ENCODE measurements around the gene B3GNT7.
A peak's percentile ranks its signal among the peaks of the same experiment; 100 is the strongest.
"Not testable (repeated sequence)": the region's sequence is repeated elsewhere in the genome, so short reads cannot be mapped to it uniquely, and the experiment has no call there.

Gene B3GNT7

GRCh38 chr2:231386446-231386845, 9.1 kb upstream of the B3GNT7 start:
- peak; percentile 68 for DNase-seq

GRCh38 chr2:231387904-231388724, 7.4 kb upstream of the B3GNT7 start:
- DNase-seq: peak; percentile 43

- DNase-seq: no peak
Observed at GRCh38 chr2:231388725-231389346, 6.7 kb upstream of the B3GNT7 start.

- DNase-seq: no peak
Observed at GRCh38 chr2:231390667-231391066, 4.8 kb upstream of the B3GNT7 start.

DNA sequence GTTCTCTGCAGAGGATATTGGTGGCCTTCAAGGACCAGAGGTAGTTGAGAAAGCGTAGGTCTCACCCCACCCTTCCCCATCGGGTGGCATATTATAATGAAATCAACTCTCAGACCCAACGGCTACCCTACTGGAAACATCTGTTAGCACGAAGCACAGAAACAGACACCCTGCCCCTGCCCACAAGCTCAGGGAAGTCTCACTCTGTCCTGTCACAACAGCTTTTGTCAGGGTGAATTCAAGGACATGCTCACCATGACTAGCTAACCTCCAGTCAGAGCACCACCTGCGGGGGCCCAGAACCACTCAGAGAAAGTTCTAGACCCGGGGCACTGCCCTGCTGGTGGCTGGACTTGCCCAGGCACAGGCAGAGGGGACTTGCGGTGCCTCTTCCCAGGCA, 3.5 kb upstream of the B3GNT7 start:
- DNase-seq: no peak

DNA sequence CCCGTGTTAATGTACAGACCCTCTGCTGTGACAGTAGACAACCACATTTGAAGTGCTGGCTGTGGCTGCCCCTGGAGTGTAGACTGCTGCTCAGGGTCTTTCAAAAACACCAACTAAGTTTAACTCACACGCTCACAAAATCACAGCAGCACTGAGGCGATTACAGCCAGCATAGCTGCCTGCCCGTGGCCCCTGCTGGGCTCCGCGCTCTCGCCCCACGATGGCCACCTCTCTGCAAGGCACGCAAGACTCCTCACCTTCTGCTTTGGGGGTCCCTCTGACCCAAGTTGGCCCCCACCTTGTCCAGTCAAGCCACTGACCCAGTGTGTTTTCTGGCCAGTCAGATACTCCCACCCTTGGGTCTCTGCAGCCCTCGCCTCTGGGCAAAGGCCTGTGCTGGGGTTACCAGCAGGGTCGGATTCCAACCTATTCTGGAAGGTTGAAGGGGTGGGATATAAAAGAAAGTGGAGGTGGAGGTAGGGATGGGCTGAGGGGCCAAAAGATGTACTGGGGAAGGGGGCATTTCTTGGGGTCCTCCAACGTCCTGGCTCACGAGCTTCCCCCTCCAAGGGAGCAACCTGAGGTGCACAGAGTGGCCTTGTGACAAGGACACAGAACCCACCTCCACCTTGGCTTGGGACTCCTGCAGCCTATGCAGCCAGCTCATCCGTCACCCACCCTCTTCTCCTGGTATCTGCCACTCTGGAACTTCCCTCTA, 2.9 kb upstream of the B3GNT7 start:
- DNase-seq: no peak

- DNase-seq: no peak
Observed at GRCh38 chr2:231393149-231394131, 2.1 kb upstream of the B3GNT7 start.

GRCh38 chr2:231394211-231395141, 1.0 kb upstream of the B3GNT7 start:
- no peak for DNase-seq

DNA sequence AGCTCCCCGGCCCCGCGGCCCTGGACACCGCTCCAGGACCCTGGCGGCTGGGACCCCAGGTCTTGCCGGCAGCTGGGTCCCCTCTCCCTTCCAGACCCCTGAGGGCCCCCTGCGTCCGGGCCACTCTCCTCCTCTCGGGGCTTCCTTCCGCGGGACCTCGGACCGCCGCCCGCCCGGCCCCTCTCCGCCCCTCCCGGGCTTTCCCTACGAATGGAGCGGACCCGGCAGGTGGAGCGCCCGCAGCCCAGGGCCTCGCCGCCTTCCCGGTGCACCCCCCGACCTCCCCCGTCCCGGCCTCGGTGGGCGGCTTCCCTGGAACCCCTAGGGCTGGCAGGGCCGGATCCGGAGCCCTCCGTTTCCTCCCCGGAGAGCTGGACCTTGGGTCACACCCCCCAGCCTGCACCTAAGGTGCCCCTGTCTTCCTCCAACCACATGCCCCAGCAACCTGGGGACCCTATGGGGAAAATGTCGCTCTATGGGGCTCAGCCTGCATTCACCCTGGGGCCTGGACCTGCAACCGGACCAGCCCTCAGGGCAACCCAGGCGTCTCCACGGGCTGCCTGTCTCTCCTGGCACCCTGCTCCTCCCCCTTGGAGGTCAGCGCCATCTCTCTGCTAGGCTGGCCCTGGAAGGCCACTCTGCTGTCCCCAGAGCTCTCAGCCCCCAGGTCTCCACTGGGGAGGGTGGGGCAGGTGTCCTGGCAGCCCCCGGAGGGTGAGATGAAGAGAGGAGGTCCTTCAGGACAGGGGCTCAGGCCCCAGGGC, 730 bp downstream of the B3GNT7 start:
- no peak for DNase-seq

- no peak for DNase-seq
Observed at GRCh38 chr2:231397011-231397927, 1.8 kb downstream of the B3GNT7 start.

GRCh38 chr2:231397928-231398294, 2.4 kb downstream of the B3GNT7 start:
- DNase-seq: no peak

DNA sequence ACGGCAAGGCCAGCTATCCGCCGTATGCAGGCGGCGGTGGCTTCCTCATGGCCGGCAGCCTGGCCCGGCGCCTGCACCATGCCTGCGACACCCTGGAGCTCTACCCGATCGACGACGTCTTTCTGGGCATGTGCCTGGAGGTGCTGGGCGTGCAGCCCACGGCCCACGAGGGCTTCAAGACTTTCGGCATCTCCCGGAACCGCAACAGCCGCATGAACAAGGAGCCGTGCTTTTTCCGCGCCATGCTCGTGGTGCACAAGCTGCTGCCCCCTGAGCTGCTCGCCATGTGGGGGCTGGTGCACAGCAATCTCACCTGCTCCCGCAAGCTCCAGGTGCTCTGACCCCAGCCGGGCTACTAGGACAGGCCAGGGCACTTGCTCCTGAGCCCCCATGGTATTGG, 3.1 kb downstream of the B3GNT7 start:
- no peak for DNase-seq

DNA sequence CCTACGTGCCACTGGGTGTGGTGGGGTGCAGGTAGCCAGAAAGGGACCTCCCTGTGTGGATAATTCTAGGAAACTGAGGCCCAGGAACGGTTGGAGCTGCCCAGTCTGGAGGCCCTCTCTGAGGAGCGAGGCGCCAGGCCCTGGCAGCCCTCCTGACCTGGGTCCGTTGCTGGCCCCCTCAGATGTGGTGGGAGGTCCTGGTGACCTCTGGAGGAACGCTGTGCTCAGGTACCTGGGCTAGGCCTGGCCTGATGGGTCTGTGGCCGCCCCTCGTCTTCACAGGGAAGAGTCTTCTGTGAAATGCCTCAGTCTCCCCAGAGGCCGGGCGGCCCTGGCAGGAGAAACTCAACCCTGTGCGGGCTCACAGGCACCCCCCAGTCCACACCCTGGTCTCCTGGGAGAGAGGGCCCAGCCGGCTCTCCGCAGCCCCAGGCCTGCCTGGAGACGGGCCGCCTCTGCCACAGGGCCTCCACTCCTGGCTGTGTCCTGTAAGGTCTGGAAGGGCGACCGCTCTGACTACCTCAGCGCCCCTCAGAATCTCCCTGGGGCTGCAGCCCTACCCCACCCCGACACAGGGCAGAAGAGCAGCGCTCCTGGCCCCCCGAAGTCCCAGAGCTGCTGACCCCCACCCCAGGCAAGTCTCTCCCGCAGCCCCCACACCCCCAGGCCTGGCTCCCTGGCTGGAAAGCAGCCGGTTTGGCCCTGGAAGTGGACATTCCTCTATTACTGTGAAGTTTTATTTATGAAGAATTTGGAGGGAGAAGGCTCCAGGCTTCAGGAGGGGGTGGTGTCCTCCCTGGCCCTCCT, 3.7 kb downstream of the B3GNT7 start:
- DNase-seq: no peak

- no peak for DNase-seq
Observed at GRCh38 chr2:231399853-231400680, 4.6 kb downstream of the B3GNT7 start.

GRCh38 chr2:231400681-231401080, 5.2 kb downstream of the B3GNT7 start:
- not testable (repeated sequence) for DNase-seq

DNA sequence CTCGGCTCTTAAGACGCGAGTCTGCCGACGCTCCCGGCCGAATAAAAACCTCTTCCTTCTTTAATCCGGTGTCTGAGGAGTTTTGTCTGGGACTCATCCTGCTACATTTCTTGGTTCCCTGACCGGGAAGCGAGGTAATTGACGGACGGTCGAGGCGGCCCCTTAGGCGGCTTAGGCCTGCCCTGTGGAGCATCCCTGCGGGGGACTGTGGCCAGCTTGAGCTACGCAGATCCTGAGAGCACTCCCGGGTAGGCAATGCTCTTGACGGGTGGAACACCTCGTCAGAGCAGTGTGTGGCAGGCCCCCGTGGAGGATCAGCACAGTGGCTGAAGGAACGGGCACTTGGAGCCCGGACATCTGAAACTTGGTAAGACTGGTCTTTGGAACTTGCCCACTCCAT, 5.6 kb downstream of the B3GNT7 start:
- DNase-seq: not testable (repeated sequence)

GRCh38 chr2:231403421-231404182, 8.1 kb downstream of the B3GNT7 start:
- not testable (repeated sequence) for DNase-seq
